HG03025 (cell line): ENCODE results near the gene NKX3-2.
"Not testable (repeated sequence)": the region's sequence is repeated elsewhere in the genome, so short reads cannot be mapped to it uniquely, and the experiment has no call there.

ENCODE experiments used
- ATAC-seq: cut with Tn5 transposase; IDR thresholded peaks from one replicate; pipeline ENCODE4 v1.9.1; 2021; ENCODE audit warnings: mild to moderate bottlenecking, moderate library complexity; ENCODE audit not compliant: unreplicated experiment, low FRiP score

NKX3-2 gene

DNA sequence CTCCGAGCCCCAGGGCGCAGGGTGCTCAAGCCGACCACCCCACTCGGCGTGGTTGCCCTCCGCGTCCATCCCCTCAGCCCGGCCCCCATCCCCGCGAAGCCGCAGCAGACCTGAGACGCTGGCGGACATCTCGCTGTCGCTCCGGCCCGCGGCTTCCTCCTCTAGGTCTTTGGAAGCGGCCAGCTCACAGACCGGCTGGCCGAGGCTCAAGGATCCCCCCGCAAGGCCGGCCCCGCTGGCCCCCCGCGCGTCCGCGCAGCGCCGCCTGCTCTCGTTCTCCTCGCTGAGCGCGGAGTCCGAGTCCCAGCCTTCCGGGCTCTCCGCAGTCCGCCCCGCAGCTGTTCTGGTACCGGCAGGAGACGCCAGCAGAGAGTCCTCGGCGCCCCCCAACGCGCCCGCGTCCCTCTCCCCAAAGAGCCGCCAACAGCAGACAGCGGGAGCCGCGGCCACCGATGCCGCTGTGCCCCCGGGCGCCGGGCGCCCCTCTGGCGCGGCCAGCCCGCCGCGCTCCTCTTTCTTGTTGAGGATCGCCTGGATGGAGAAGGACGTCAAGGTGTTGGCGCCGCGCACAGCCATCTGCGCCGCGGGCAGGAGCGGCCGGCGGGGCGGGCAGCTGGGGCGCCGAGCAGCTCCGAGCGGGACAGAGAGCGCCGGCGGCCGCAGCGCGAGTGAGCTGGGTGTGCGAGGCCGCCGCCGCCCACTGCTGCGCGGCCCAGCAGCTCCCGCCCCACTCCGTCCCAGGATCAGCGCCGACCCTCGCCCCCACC is at the start of gene NKX3-2:
Gene NKX3-2, minus strand, starts transcription at position 670 of the 767 bp plus-strand sequence. Its CDS starts 94 bp downstream, at position 576.
- no peak for ATAC-seq

DNA sequence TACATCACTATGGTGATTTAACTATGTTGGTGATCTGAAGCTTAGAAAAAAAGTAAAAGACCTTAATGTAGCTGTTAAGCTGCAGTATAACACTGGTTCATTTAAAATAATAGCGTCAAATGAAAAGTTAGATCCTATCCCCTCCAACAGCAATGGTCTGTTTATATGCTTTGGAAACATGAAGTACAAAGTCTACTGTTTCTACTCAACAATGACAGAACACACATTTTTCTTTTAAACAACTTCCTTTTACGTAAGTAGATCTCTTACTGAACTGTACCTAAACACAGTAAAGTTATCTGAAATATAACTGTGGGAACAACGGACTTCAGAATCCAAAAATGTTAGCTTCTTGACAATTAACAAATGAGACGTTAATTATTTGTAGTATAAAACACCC is 47.9 kb upstream of the NKX3-2 start:
- ATAC-seq: no peak

DNA sequence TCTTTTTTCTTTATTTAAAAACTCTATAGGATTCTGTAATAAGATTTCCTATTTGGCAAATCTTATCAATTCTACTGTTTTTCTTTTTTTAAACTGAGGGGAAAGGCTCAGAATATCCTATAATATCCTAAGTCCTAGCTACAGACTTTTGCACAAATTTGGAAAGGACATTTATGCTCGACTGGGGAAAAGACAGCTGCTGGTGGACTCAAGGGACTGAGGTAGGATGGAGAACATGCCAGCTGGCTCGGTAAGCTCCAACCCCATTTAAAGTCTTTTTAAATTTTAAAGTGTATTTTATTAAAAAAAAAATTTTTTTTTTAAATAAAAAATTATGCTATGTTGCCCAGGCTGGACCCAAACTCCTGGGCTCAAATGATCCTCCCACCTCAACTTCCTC is 46.5 kb upstream of the NKX3-2 start:
- ATAC-seq: no peak

DNA sequence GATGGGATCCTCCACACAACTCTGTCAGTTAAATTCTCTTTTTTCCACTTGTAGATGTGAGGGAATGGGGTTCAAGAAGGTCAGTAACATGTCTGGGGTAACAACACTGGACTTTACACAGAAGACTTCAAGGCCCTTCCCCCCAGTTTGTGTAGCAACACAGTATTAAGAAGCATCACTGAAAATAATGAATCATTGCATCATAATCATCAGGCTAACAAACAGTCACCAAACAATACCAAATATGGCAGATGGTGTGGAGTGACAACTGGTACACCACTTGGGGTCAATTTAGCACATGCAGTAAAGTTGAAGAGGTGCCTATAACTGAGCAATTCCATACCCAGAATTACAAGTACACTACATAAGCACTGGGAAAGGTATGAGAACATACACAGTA is 44.6 kb upstream of the NKX3-2 start:
- no peak for ATAC-seq

DNA sequence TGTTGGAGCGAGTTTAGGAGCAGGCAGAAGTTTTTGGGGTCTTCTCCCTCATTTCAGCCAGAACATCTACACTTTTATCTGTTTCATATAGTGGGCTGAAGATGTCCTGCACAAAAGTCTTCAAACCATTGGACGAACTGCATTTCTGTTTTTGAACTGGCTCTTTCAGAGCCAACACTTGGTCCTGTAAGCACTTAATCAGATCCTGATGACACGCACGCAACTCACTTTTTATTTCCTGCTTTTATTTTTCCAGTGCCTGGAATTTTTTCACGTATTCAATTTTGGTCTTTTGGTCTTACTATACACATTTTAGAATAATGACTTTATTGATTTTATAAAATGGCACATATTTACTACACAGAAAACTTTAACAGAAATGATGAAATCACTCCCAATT is 40.2 kb upstream of the NKX3-2 start:
- no peak for ATAC-seq

DNA sequence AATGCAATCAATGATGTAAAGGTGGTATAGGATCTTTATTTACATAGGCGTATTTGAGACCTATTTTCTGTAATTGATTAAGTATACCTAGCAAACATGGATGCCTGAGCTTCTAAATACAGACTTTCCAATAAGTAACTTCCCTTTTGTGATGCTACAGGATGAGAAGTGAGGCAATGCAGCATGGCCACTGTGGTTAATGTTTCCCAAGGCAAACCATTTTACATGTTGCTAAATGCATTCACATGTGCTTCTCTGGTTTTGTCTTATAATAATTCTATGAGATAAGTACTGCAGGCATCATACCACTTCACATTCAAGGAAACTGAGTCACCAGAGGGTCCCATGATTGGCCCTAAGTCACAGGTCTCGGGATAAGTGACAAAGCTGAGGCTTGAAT is 35.7 kb upstream of the NKX3-2 start:
- ATAC-seq: no peak

DNA sequence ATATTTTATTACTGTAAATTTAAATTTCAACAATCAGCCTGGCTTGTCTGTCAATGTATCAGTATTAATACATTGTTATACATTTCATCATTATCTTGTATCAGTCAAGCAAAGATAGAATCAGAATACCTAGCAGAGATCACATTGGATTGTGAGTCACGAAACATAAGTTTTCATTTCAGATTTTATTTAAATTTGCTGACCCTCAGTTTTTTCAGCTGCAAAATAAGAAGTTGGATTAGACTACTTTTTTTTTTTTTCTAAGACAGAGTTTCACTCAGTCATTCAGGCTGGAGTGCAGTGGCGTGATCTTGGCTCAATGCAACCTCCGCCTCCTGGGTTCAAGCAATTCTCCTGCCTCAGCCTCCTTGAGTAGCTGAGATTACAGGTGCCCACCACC is 33.4 kb upstream of the NKX3-2 start:
- ATAC-seq: no peak

DNA sequence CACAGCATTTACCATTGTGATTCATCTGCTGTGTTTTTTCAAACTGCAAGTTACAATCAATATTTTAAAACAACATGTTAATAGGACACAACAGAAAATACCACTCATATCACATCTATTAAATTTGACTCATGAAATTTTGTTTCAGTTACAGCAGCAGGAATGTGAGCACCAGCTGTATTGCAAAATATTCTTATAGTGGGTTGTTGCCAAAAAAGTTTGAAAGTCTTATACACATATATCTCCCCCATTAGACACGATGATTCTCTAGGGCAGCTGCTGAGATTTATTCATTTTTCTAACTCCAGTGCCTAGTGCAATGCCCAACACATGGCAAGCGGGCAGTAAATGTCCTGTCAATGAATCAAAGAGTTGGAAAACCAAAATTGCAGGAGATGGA is 26.6 kb upstream of the NKX3-2 start:
- no peak for ATAC-seq

DNA sequence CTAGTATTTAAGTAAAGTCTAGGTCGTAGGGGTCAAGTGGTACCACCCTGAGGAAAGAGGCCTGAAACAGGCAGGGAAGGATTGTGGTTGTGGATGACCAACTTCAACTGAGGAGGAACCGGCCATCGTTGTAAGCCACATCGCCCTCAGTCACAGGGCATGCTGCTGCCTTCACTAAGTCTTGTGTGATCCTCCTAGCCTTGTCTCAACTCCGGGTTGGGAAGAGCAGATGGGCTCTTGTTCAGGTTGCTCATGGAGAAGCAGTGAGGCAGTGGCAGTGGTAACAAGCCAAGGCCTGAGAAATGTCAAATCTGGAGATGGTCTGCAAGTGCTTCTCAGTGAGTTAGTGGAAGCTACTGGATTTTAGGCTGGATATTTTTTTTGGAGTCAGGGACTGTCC is 22.8 kb upstream of the NKX3-2 start:
- ATAC-seq: no peak

DNA sequence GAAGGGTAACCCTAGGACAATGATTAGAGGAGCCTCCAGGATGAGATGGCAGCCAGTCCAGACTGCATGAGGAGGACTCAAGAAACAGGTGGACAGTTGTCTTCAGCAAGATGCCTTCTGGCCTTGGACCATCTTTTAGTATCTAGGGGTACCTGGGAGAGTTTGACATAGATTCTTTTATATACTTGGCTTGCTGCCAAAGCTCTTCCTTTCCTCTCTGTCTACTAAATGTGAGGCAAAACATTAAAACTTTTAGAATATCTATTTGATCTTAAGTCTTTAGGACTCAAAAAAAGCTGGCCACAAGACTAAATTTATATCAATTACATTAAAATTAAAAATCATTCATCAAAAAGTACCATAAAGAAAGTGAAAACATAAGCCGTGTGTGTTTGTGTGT is 18.6 kb upstream of the NKX3-2 start:
- no peak for ATAC-seq

DNA sequence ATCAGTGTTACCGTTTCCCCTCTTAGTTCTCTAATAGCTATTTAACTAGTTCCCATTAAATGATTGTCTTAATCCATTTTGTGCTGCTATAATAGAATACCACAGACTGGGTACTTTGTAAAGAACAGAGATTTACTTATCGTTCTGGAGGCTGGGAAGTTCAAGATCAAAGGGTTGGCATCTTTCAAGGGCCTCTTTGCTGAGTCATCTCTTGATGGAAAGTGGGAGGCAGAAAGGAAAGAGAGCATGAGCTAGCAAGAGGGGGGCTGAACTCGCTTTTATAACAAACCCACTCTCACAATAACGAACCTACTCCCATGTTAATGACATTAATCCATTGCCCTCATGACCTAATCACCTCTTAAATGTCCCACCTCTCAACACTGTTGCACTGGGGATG is 17.4 kb upstream of the NKX3-2 start:
- no peak for ATAC-seq

DNA sequence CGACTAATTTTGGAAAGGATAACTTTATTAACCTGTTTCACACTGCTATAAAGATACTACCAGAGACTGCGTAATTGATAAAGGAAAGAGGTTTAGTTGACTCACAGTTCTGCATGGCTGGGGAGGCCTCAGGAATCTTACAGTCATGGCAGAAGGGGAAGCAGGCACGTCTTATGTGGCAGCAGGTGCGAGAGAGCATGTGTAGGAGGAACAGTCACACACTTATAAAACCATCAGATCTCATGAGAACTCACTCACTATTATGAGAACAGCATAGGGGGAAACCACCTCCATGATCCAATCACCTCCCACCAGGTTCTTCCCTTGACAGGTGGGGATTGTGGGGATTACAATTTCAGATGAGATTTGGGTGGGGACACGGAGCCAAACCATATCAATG is 15.8 kb upstream of the NKX3-2 start:
- not testable (repeated sequence) for ATAC-seq

DNA sequence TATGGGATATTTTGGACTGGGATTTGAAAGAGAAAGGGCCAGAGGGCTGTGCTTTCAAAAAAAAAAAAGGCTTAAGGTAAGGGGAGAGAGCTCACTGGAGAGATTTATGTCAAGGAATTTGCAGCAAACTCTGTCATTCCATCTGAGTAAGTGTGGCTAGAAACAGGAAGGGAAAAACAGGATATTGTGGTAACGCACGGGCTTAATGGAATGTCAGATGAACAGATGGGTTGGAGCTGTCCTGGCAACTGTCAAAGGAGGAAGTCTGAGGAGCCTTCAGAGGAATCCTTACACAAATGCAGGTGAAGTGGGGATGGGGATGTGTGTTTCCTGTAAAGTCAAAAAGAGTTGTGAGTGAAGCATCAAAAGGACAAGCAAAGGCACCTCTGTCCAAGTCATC is 15.1 kb upstream of the NKX3-2 start:
- no peak for ATAC-seq

DNA sequence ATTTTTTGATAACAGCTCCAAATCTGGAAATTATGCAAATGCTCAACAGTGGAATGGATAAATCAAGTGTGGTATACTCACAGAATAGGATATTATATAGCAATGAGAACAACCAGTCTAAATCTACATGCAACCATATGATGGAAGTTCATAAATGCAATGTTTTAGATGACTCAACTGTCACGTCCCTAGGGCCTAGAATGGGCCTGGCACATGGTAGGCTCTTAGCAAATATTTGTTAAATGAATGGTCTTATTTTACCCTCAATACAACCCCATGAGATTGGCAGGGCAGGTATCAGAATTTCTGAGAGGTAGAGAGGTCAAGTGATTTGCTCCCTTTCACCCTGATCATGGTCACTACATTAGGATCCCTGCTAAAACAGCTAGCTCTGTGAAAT is 14.6 kb upstream of the NKX3-2 start:
- no peak for ATAC-seq

DNA sequence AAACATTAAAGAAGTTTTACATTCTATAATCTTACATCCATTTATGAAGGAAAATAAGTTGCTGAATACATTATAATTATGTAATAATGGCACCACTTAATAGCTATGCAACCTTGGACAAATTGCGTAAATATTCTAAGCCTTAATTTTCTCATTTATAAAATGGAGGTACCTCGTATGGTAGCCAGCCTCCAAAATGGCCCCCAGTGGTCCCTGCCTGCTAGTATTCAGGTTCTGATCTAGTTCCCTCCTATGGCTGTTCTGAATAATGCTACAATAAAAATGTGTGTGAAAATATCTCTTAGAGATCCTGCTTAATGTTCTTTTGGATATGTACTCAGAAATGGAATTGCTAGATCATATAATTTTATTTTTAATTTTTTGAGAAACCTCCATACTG is 11.0 kb upstream of the NKX3-2 start:
- no peak for ATAC-seq

DNA sequence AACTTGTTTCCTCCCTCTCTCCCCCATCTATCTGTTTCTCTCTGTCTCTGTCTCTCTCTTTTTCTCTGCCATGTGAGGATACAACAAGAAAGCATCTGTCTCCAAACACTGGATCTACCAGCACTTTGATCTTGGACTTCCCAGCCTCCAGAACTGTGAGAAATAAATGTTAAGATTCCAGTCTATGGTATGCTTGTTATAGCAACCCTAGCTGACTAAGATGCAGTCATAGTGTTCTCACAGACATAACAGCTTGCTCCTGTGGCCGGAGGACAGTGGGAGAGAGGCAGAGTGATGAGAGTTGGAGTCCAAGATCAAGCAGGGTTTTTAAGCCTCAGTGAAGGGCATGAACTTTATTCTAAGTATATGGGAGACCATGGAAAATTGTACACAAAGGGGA is 8.8 kb upstream of the NKX3-2 start:
- no peak for ATAC-seq

DNA sequence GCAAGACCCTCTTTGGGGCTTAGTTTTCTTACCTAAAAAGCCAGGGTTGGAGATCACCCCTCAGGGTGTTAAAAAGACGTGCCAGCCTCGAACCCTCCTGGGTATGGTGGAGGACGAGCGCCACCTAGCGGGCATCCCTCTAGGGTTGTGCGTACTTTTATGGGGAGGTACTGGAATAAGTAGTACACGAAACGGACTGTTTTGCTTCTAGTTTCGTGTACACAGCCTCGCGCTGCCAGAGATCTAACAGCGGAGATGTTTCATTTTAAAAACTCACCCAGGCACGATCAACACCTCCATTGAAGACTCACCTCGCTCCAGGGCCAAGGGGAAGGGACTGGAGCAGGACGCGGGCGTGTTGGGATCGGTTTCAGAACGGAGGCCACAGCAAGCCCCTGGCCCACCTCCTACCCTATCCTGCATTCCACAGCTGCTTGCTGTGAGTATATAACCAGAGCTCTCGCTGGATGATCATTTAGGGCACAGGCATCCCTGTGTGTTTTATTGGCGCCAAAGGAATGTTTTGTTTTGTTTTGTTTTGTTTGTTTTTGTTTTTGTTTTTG is 4.8 kb upstream of the NKX3-2 start:
- ATAC-seq: peak; percentile 78

DNA sequence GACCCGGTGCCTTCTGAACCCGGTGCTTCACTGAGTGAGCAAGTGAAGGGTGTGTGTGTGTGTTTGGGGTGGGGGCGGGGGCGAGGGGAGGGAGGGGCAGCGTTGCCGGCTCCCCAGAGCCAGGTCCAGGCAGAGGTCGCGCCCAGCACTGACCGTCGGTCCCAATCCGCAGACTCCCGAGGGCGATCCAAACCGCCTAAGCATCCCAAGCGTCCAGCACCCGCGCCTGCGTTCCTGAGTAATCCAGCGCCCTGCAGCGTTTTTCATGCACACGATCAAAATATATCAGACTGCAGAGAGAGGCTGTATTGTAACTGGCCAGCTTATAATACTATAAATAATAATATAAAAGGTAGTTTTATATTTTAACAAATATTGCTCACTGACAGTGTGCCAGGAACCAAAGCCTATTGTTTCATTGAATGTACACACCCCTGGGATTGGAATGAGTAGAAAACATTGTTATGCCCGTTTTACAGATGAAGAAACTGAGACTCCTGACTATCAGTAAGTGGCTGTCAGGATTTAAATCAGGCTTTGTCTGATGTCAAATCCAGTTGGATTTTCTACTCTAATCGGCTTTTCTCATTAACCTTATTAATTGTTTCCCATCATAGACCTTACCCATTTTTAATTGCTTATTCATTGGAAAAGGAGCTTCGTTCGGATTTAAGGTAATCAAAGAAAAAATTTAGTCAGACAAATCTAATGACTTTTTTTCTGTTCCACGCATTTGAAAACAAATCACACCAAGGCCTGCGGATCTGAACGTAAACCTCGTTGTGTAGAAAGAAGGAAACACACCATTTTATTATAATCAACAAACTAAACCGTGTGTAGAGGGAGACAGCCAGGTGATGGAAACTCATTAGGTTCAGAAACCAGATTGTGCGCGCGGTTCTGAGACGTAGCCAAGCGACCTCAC is 4.0 kb upstream of the NKX3-2 start:
- ATAC-seq: no peak

DNA sequence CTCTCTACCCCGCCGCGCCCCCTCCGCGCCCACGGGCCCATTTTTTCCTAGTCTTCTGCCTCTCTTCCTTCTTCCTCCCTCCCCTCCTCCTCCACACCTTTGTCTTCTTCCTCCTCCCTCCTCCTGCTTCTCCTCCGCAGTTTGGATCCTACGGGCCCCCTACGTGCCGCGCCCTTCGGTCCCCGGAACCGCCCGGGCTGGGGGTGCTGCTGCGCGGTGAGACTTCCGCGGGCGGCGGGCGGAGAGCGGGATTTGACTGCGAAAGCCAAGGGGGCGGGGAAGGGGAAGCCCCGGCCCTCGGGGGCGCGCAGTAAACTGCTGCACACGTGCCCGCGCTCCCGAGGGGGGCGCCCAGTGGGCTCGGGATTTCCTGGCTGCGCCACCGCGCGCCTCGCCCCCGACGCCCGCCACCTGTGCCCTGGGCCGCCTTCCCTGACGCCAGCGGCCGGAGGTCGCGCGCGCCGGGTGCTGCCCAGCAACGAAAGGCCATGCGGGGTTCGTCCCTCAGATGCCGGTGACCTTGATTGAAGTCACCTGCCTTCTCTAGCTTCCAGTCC is 3.3 kb upstream of the NKX3-2 start:
- ATAC-seq: no peak

DNA sequence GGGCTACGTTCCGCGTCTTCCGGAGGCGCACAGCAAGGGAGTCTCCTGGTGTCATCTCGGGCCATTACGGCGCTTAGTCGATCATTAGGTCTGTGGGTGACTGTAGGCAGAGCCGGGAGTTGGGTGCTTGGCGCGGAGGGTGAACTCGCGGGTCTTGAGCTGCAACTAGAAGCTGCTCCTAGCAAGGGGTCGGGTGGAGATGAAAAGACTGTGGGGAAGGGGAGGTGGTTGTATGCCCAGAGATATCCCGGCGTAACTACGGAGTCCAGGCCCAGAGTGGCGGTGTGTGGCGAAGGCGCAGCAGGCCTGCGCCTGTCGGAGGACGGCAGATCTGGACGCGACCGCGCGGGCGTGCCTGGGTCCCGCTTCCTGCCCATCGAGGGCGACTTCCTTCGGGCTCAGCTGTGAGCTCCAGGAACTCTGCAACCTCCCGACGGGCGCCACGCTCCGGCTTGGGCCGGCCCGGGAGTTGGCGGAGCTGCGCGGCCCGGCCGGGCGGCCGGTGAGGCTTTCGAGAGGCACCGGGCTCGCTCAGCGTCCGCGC is 2.7 kb upstream of the NKX3-2 start:
- no peak for ATAC-seq
